ENCODE results near the gene MICU2. TPM values are rescaled to one million over a fixed set of nuclear protein-coding genes. Genes with fewer than 3 reads are reported as not detected.

Gene MICU2
- total and polyA plus RNA-seq, 2 of the 13 experiments (the other 11 are each of a cell fraction or from before 2014, with no cell fraction given): 31.7 to 42.4 TPM

DNA sequence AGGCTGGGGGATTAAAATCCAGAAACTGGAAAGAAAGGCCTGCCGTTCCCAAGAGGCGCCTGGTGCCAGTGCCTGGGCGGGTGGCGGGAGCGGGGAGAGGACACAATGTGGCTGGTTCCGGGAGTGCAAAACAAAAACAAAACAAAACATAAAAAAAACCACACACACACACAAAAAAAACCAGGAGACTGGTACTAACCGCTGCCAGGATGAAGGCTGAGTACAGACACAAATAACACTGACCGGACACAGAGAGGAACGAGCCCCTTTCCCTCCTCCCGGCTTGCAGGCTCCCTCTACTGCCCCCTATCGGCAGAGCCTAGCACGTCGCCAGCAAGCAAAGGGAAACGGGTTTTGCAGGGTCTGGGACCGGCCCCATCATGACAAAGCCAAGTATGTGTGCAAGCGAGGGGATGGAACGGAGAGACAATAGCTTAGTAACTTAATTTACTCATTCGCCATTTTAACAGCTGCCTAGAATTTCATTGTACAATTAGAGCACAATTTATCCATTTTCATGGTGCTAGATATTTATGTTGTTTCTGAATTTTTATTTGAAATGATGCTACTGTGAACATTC lies 127.0 kb downstream of the MICU2 start (continued):
- TF ChIP-seq ZNF766 (CRISPR knock-in tag; IDR thresholded peaks at IDR 0.05; ENCODE audit: borderline replicate concordance) (no peak), ZNF333 (CRISPR knock-in tag; IDR thresholded peaks at IDR 0.05; ENCODE audit: borderline replicate concordance) (no peak), SALL1 (CRISPR knock-in tag; IDR thresholded peaks at IDR 0.05) (peak; percentile 72), TFDP1 (CRISPR knock-in tag; IDR thresholded peaks at IDR 0.05; ENCODE audit: borderline replicate concordance) (peak; percentile 21; the same call in 1 of the 2 replicates), ZNF331 (CRISPR knock-in tag; IDR thresholded peaks at IDR 0.05) (peak; percentile 27; the same call in 1 of the 2 replicates), ZSCAN12 (CRISPR knock-in tag; IDR thresholded peaks at IDR 0.05) (no peak), ZNF644 (CRISPR knock-in tag; IDR thresholded peaks at IDR 0.05; ENCODE audit: low read depth) (no peak), SMARCC2 (IDR thresholded peaks at IDR 0.05) (no peak), MNT (IDR thresholded peaks at IDR 0.05) (no peak), ZNF557 (CRISPR knock-in tag; IDR thresholded peaks at IDR 0.05) (no peak), ZNF567 (CRISPR knock-in tag; IDR thresholded peaks at IDR 0.05; ENCODE audit: borderline replicate concordance) (no peak), ZNF609 (CRISPR knock-in tag; IDR thresholded peaks at IDR 0.05; ENCODE audit: borderline replicate concordance) (no peak), ZBTB33 (CRISPR knock-in tag; IDR thresholded peaks at IDR 0.05) (no peak), ZNF878 (CRISPR knock-in tag; IDR thresholded peaks at IDR 0.05) (no peak), MTA1 (CRISPR knock-in tag; IDR thresholded peaks at IDR 0.05; ENCODE audit: borderline replicate concordance) (0 out of 2 replicates have a peak, but pooled peaks have one; percentile 33), CCAR2 (optimal IDR thresholded peaks at IDR 0.05; ENCODE audit: low read depth, low read length) (no peak), ZSCAN25 (CRISPR knock-in tag; IDR thresholded peaks at IDR 0.05) (0 out of 2 replicates have a peak, but pooled peaks have one; percentile 30)
- TF ChIP-seq, protein P1, sequence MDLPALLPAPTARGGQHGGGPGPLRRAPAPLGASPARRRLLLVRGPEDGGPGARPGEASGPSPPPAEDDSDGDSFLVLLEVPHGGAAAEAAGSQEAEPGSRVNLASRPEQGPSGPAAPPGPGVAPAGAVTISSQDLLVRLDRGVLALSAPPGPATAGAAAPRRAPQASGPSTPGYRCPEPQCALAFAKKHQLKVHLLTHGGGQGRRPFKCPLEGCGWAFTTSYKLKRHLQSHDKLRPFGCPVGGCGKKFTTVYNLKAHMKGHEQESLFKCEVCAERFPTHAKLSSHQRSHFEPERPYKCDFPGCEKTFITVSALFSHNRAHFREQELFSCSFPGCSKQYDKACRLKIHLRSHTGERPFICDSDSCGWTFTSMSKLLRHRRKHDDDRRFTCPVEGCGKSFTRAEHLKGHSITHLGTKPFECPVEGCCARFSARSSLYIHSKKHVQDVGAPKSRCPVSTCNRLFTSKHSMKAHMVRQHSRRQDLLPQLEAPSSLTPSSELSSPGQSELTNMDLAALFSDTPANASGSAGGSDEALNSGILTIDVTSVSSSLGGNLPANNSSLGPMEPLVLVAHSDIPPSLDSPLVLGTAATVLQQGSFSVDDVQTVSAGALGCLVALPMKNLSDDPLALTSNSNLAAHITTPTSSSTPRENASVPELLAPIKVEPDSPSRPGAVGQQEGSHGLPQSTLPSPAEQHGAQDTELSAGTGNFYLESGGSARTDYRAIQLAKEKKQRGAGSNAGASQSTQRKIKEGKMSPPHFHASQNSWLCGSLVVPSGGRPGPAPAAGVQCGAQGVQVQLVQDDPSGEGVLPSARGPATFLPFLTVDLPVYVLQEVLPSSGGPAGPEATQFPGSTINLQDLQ (CRISPR knock-in tag; IDR thresholded peaks at IDR 0.05): no peak

All from HepG2 (cell line).